HG03135 (cell line): ENCODE measurements around the gene CHMP4B.
"Not testable (repeated sequence)": the region's sequence is repeated elsewhere in the genome, so short reads cannot be mapped to it uniquely, and the experiment has no call there.

Source experiments
- ATAC-seq: cut with Tn5 transposase; IDR thresholded peaks from one replicate; pipeline ENCODE4 v1.9.1; 2021; ENCODE audit warnings: mild to moderate bottlenecking, moderate library complexity; ENCODE audit not compliant: unreplicated experiment

Gene CHMP4B

GRCh38 chr20:33789109-33789857, 21.9 kb upstream of the CHMP4B start:
- ATAC-seq, result no peak

GRCh38 chr20:33789858-33790182, 21.3 kb upstream of the CHMP4B start:
- no peak for ATAC-seq

- ATAC-seq, result no peak
Observed at GRCh38 chr20:33790566-33790965, 20.6 kb upstream of the CHMP4B start.

GRCh38 chr20:33791021-33791420, 20.1 kb upstream of the CHMP4B start:
- no peak for ATAC-seq

GRCh38 chr20:33791540-33791939, 19.6 kb upstream of the CHMP4B start:
- no peak for ATAC-seq

GRCh38 chr20:33791959-33792597, 19.1 kb upstream of the CHMP4B start:
- ATAC-seq, result no peak

GRCh38 chr20:33792598-33792989, 18.6 kb upstream of the CHMP4B start:
- not testable (repeated sequence) for ATAC-seq

GRCh38 chr20:33793011-33793931, 17.9 kb upstream of the CHMP4B start:
- ATAC-seq, result no peak

- no peak for ATAC-seq
Observed at GRCh38 chr20:33796263-33796906, 14.8 kb upstream of the CHMP4B start.

- ATAC-seq, result no peak
Observed at GRCh38 chr20:33796907-33797544, 14.1 kb upstream of the CHMP4B start.

- ATAC-seq, result no peak
Observed at GRCh38 chr20:33798444-33798843, 12.7 kb upstream of the CHMP4B start.

- ATAC-seq, result no peak
Observed at GRCh38 chr20:33803921-33804337, 7.2 kb upstream of the CHMP4B start.

GRCh38 chr20:33808388-33808787, 2.8 kb upstream of the CHMP4B start:
- ATAC-seq, result no peak

- no peak for ATAC-seq
Observed at GRCh38 chr20:33810259-33810658, 889 bp upstream of the CHMP4B start.

- peak; percentile 7 for ATAC-seq
Observed at GRCh38 chr20:33811776-33812151, 616 bp downstream of the CHMP4B start.

- ATAC-seq, result no peak
Observed at GRCh38 chr20:33812152-33812849, 1.2 kb downstream of the CHMP4B start.

- ATAC-seq, result no peak
Observed at GRCh38 chr20:33812908-33813462, 1.8 kb downstream of the CHMP4B start.

GRCh38 chr20:33814238-33814712, 3.1 kb downstream of the CHMP4B start:
- ATAC-seq, result no peak

- ATAC-seq, result no peak
Observed at GRCh38 chr20:33815671-33816070, 4.5 kb downstream of the CHMP4B start.

- no peak for ATAC-seq
Observed at GRCh38 chr20:33816191-33816590, 5.0 kb downstream of the CHMP4B start.
